SK-N-SH treated with all-trans-retinoic acid at 6 μM for 48 hours (cell line): ENCODE data around the gene OR52I1.

Source experiments
- ATAC-seq: fragments of 200-7000 bp; cut with Tn5 transposase; 3 replicates; pipeline ENCODE4 v1.9.1; 2020; ENCODE audit warnings: mild to moderate bottlenecking, moderate library complexity
- ARNTL ChIP-seq: fragments of 450-650 bp; formaldehyde crosslinking; IDR thresholded peaks from 2 replicates; pipeline ENCODE4 v1.5.0; 2020; ENCODE audit warnings: low read depth, mild to moderate bottlenecking, moderate library complexity, borderline replicate concordance
- BACH2 ChIP-seq: fragments of 250-450 bp; sonication (Bioruptor Pico); IDR thresholded peaks from 2 replicates; pipeline ENCODE4 v1.9.0; 2021; ENCODE audit warnings: mild to moderate bottlenecking, borderline replicate concordance
- CREB5 ChIP-seq: fragments of 250-450 bp; sonication (Bioruptor Pico); IDR thresholded peaks from 2 replicates; pipeline ENCODE4 v1.5.1; 2020; ENCODE audit warnings: low read depth, mild to moderate bottlenecking, moderate library complexity
- CSDC2 ChIP-seq: fragments of 250-450 bp; sonication (Bioruptor Pico); IDR thresholded peaks from 2 replicates; pipeline ENCODE4 v1.5.0; 2020; ENCODE audit warnings: mild to moderate bottlenecking, moderate library complexity
- CSRNP3 ChIP-seq: fragments of 250-450 bp; sonication (Bioruptor Pico); IDR thresholded peaks from 2 replicates; pipeline ENCODE4 v1.5.1; 2021; ENCODE audit warnings: mild to moderate bottlenecking, moderate library complexity
- ISL1 ChIP-seq: fragments of 250-450 bp; sonication (Bioruptor Pico); IDR thresholded peaks from 2 replicates; pipeline ENCODE4 v2.1.2; 2022; ENCODE audit warnings: mild to moderate bottlenecking, moderate library complexity
- OSR1 ChIP-seq: fragments of 250-450 bp; sonication (Bioruptor Pico); IDR thresholded peaks from 2 replicates; pipeline ENCODE4 v1.8.0; 2022; ENCODE audit warnings: moderate library complexity, mild to moderate bottlenecking, inconsistent platforms
- PATZ1 ChIP-seq: fragments of 250-450 bp; sonication (Bioruptor Pico); IDR thresholded peaks from 2 replicates; pipeline ENCODE4 v1.8.0; 2020; ENCODE audit warnings: mild to moderate bottlenecking, moderate library complexity, borderline replicate concordance
- POU6F1 ChIP-seq: fragments of 250-450 bp; sonication (Bioruptor Pico); IDR thresholded peaks from 2 replicates; pipeline ENCODE4 v1.8.0; 2021; ENCODE audit warnings: low read depth, mild to moderate bottlenecking, moderate library complexity, borderline replicate concordance
- PPARA ChIP-seq: fragments of 250-450 bp; sonication (Bioruptor Pico); IDR thresholded peaks from 2 replicates; pipeline ENCODE4 v1.5.0; 2020; ENCODE audit warnings: mild to moderate bottlenecking, borderline replicate concordance
- RARB ChIP-seq: fragments of 250-450 bp; sonication (Bioruptor Pico); IDR thresholded peaks from 2 replicates; pipeline ENCODE4 v1.8.0; 2021; ENCODE audit warnings: mild to moderate bottlenecking, moderate library complexity
- SNAI2 ChIP-seq: fragments of 250-450 bp; sonication (Bioruptor Pico); IDR thresholded peaks from 2 replicates; pipeline ENCODE4 v1.5.0; 2020; ENCODE audit warnings: mild to moderate bottlenecking, moderate library complexity
- TCF4 ChIP-seq: fragments of 250-450 bp; sonication (Bioruptor Pico); IDR thresholded peaks from 2 replicates; pipeline ENCODE4 v1.8.0; 2021; ENCODE audit warnings: mild to moderate bottlenecking, moderate library complexity, borderline replicate concordance
- TOX ChIP-seq: fragments of 250-450 bp; sonication (Bioruptor Pico); IDR thresholded peaks from 2 replicates; pipeline ENCODE4 v1.8.0; 2021; ENCODE audit warnings: mild to moderate bottlenecking, moderate library complexity, borderline replicate concordance
- TSHZ2 ChIP-seq: fragments of 250-450 bp; sonication (Bioruptor Pico); IDR thresholded peaks from 2 replicates; pipeline ENCODE4 v1.5.0; 2020; ENCODE audit warnings: mild to moderate bottlenecking, moderate library complexity
- ZC3H10 ChIP-seq: fragments of 250-450 bp; sonication (Bioruptor Pico); IDR thresholded peaks from 2 replicates; pipeline ENCODE4 v1.5.1; 2021; ENCODE audit warnings: mild to moderate bottlenecking, moderate library complexity
- ZFP3 ChIP-seq: fragments of 250-450 bp; sonication (Bioruptor Pico); IDR thresholded peaks from 2 replicates; pipeline ENCODE4 v1.5.0; 2020; ENCODE audit warnings: mild to moderate bottlenecking, moderate library complexity
- ZFP30 ChIP-seq: fragments of 450-650 bp; formaldehyde crosslinking; IDR thresholded peaks from 2 replicates; pipeline ENCODE4 v1.5.0; 2022; ENCODE audit warnings: mild to moderate bottlenecking, moderate library complexity
- ZNF565 ChIP-seq: fragments of 450-650 bp; formaldehyde crosslinking; conservative IDR thresholded peaks from 2 replicates; pipeline ENCODE4 v1.5.0; 2020; ENCODE audit warnings: low read depth, mild to moderate bottlenecking, moderate library complexity
- ZNF70 ChIP-seq: fragments of 450-650 bp; formaldehyde crosslinking; IDR thresholded peaks from 2 replicates; pipeline ENCODE4 v1.5.0; 2020; ENCODE audit warnings: mild to moderate bottlenecking, moderate library complexity
- ZNF8 ChIP-seq: fragments of 450-650 bp; formaldehyde crosslinking; IDR thresholded peaks from 2 replicates; pipeline ENCODE4 v1.5.0; 2020; ENCODE audit warnings: mild to moderate bottlenecking, moderate library complexity

OR52I1 gene

GRCh38 chr11:4641501-4641900 lies 47.7 kb downstream of the OR52I1 start:
- no peak for ATAC-seq
- TF ChIP-seq CSDC2 (no peak), CREB5 (CRISPR knock-in tag) (no peak), ZNF565 (CRISPR knock-in tag) (no peak), ISL1 (CRISPR knock-in tag) (no peak), TCF4 (CRISPR knock-in tag) (no peak), BACH2 (CRISPR knock-in tag) (no peak), SNAI2 (CRISPR knock-in tag) (no peak), OSR1 (CRISPR knock-in tag) (no peak), POU6F1 (CRISPR knock-in tag) (no peak), RARB (CRISPR knock-in tag) (no peak)
- TF ChIP-seq, all 23 proteins: peak for 0

GRCh38 chr11:4642043-4642442 lies 48.2 kb downstream of the OR52I1 start:
- TF ChIP-seq ZFP3 (CRISPR knock-in tag) (no peak), ZC3H10 (CRISPR knock-in tag) (no peak), CSRNP3 (CRISPR knock-in tag) (no peak), ISL1 (CRISPR knock-in tag) (no peak), ZNF8 (CRISPR knock-in tag) (no peak), CSDC2 (no peak), ARNTL (CRISPR knock-in tag) (no peak), PATZ1 (CRISPR knock-in tag) (no peak), ZFP30 (CRISPR knock-in tag) (no peak), ZNF565 (CRISPR knock-in tag) (no peak), PPARA (CRISPR knock-in tag) (no peak), TSHZ2 (CRISPR knock-in tag) (no peak), TCF4 (CRISPR knock-in tag) (no peak), SNAI2 (CRISPR knock-in tag) (no peak), RARB (CRISPR knock-in tag) (no peak), ZNF70 (CRISPR knock-in tag) (no peak), CREB5 (CRISPR knock-in tag) (no peak), OSR1 (CRISPR knock-in tag) (no peak), POU6F1 (CRISPR knock-in tag) (no peak), TOX (CRISPR knock-in tag) (no peak)
- ATAC-seq, result no peak
